T-helper 2 cell (primary cell): ENCODE measurements around the gene REXO4.
A peak's percentile ranks its signal among the peaks of the same experiment; 100 is the strongest.
"Not testable (repeated sequence)": the region's sequence is repeated elsewhere in the genome, so short reads cannot be mapped to it uniquely, and the experiment has no call there.

ENCODE experiments used
- DNase-seq, 5 experiments: peaks; one replicate each; pipeline versions ENCODE4 v3.0.0 to v3.0.0-alpha.2; 2012 to 2022

REXO4 gene

GRCh38 chr9:133420392-133420827, 2.6 kb upstream of the REXO4 start:
- DNase-seq, result peak in 2 of 5 experiments; percentile 16 to 60

GRCh38 chr9:133419005-133419404, 1.2 kb upstream of the REXO4 start:
- no peak for DNase-seq

DNA sequence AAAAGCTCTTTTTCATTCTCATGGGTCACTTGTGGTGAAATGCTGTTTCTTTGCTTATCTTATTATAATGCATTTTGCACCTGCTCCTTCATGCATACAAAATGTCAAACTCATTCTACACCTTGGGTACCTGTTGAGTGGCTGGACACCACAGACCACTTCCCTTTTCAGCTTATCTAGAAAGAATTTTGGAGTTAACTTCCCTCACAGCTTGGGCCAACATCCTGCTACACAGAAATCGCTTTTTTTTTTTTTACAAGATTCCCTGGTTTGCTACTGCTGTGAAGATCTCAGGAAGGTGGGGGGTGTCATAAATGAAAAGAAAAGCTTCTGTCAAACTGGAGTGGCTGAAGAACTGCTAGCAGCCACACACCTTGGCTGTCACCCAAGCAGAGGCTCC, 2.6 kb downstream of the REXO4 start:
- no peak for DNase-seq

- no peak for DNase-seq
Measured at GRCh38 chr9:133408042-133408441, 9.8 kb downstream of the REXO4 start.

DNA sequence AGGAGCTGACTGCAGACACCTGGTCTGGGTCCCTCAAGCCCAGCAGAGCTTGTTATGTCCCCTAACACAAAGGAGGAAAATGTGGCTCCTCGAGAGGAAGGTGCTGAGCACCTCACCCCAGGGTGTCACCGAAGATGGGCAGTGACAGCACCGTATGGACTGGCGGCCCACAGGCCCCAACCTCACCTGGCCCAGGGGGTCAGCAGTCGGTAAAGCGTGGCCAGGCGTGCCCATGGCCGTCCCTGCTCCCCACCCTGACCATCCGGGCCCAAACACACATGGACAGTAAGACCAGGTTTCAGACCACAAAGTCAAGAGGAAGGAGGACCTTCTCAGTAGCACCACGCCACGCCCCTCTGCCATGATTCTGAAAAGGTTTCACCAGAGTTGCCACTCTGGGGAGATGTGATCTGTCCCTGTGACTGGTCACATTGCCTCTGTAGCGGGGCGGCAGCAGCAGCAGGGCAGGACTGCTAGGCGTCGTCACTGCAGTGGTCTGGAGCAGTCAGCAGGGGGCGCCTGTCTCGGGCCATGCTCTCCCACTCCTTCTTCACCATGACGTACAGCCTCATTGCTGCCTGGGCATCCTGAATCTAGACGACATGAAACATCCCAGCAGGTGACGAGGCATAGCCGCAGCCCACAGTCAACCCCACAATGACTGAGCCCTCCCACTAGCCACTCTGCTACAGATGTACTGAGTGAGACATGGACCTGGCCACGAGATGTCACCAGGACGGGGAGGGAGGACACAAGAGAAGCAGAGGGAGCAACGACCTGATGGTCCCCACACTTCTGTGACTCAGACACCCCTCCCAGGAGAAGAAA, 11.1 kb downstream of the REXO4 start:
- peak; percentile 54 to 88 (median 69) for DNase-seq

DNA sequence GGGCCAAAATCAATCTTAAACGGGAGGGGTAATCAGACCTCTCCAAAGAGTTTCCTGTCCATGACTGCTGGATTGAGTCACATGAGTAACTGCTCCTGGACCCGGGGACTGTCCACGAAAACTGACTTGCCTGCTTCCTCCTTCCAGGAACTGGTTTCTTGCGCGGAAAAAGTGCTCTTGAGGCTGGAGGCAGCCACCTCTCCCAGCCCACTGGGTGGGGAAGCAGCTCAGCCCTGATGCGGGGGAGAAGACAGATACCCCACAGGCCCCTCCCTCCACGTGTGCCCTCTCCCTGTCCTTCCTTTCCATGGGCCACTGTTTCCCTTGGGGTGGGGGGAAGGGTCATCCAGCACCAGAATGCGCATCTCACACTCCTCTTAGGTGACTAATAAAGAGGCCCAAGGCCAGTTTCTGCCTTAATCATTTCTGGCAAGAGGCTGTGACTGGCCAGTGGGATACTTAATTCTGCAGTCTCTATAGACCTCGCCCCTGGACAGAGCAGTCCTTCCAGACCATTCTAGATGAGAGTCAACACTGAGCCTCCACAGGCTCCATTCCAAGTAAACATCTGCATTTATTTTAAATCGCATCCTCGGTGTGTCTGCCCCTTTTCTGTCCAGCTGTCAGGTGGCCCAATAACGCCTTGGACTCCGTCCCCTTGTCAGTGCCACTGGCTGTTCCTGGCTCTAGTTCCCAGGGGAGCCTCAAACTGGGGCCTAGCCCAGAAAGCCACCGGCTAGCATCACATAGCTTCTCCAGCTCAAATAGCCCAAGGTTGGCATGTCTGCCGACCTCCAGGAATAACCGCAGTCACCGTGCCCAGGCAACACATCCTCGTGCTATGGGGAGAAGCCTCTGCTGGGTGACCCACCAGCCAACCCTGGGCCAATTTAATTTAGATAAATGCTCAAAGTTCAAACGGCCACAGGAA, 12.0 kb downstream of the REXO4 start:
- no peak for DNase-seq

DNA sequence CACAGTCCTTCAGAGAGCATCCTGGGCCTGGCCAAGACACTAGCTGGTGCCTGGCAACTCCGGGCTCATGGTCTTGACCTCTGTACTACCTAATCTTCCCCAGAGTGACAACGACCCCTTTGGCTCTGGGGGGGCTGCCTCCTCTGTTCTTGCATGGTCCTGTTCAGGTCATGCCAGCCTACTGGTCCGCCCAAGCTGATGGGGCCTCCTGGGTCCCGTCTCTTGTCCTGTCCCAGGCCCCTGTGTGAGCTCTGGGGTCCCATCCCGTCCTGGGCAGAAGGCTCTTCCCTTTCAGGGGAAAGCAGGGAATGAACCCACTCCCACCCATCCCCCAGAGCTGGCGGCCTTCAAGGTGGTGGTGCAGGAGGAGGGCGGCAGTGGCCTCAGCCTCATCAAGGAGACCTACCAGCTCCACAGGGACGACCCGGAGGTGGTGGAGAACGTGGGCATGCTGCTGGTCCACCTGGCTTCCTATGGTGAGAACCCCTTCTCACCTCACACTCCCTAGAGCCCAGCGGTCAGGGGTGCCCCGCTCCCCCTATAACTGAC, 13.3 kb downstream of the REXO4 start:
- DNase-seq, result no peak

- DNase-seq, result peak in 4 of 5 experiments; percentile 31 to 64 (median 39)
Measured at GRCh38 chr9:133403766-133404453, 13.9 kb downstream of the REXO4 start.

DNA sequence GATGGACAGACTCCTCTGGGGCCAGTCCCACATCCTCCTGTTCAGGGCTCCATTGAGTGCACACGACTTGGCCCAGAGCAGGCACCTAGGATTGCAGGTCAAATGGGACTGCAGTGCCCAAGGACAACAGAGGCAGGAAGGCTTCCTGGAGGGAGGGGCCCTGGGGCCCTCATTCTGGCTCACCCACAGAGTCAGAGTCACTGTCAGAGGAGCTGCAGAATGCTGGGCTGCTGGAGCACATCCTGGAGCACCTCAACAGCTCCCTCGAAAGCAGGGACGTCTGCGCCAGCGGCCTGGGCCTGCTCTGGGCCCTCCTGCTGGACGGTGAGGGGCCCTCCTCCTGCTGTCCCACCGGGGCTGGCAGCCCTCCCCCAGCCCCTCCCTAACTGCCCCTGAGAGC, 15.1 kb downstream of the REXO4 start:
- DNase-seq, result no peak

DNA sequence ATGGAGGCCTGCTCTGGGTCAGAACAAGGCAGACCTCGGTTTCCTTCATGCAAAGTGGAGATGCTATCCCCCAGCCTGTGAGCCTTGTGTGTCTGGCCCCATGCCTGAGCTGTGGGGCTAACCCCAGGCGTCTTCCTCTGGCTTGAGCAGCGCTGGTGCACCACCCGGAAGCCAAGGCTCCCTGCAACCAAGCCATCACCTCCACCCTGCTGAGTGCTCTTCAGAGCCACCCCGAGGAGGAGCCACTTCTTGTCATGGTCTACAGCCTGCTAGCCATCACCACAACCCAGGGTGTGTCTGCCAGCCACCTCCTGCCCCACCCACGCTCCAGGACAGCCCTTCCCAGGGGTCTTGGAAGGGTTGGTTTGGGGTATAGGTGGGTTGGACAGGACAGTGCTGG, 16.2 kb downstream of the REXO4 start:
- DNase-seq, result no peak

- no peak for DNase-seq
Measured at GRCh38 chr9:133400292-133400691, 17.5 kb downstream of the REXO4 start.

- DNase-seq, result no peak
Measured at GRCh38 chr9:133397895-133398294, 19.9 kb downstream of the REXO4 start.

- no peak for DNase-seq
Measured at GRCh38 chr9:133397370-133397769, 20.4 kb downstream of the REXO4 start.

DNA sequence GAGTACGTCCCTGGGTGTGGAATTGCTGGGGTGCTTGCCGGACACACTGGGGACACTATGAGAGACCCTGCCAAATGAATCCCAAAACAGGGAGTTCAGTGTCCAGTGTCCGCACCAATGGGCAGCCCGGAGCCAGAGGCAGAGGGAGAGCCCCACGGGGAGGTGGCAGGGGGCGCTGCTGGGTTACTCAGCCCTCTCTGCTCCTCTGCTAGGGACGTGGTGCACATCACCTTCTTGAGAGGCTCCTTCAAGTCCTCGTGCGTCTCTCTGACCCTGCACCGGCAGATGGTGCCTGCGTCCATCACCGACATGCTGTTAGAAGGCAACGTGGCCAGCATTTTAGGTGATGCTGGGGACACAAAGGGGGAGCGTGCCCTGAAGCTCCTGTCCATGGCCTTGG, 20.9 kb downstream of the REXO4 start:
- DNase-seq, result no peak

GRCh38 chr9:133394687-133395271, 23.0 kb downstream of the REXO4 start:
- no peak for DNase-seq

DNA sequence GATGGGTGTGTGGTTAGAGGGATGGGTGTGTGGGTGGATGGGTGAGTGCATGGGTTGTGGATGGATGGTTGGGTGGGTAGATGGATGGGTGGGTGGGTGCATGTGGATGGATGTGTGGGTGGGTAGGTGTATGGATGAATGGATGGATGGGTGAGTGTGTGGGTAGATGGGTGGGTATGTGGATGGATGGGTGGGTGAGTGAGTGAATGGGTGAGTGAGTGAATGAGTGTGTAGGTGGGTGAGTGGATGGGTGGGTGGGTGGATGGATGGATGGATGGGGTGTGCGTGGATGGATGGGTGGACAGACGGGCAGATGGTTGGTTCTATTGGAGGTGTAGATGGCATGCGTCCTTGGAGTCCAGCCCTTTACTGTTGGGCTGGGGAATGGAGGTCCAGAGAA, 24.4 kb downstream of the REXO4 start:
- no peak for DNase-seq

- DNase-seq, result not testable (repeated sequence)
Measured at GRCh38 chr9:133392308-133392707, 25.5 kb downstream of the REXO4 start.

- not testable (repeated sequence) for DNase-seq
Measured at GRCh38 chr9:133391449-133391848, 26.4 kb downstream of the REXO4 start.

DNA sequence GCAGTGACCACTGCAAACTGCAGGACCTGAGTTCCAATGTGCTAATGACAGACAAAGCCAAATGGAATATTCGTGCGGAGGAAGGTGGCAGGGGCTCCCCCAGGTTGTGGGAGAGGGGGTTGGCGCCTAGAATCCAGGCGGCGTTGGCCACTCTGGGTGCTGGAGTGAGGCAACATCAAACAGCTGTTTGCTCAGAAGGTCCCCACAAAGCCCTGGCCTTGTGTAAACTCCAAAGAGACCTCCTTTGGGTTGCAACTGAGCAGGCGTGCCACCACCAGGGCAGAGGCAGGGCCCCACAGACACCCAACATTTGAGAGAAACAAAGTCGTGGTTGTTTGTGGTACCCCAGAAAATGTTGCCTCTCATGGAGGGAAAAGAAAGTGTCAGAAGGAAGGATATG, 27.1 kb downstream of the REXO4 start:
- DNase-seq, result no peak

DNA sequence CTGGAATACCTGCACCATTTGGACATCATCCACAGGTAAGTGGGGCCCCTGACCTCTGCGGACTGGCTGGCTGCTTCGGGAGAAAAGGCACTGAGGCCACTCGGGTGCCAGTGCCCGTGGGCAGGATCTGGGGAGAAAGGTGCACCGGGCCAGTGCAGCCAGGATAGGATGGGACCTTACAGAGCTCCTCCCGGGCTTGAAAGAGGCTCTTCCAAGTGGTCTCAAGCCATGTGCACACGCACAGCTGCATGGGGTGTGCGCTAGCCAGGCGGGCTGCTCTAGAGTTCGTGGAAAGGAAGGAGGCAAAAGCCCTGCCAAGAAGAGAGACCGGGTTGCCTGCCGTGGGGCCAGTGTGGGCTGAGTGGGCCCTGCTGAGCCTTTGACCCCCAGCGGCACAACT, 28.2 kb downstream of the REXO4 start:
- no peak for DNase-seq

GRCh38 chr9:133389025-133389557, 28.7 kb downstream of the REXO4 start:
- no peak for DNase-seq

GRCh38 chr9:133387680-133388079, 30.1 kb downstream of the REXO4 start:
- DNase-seq, result no peak
